ENCODE measurements around the gene TMEM260.

TMEM260 gene

GRCh38 chr14:56562883-56563282 lies 16.7 kb upstream of the TMEM260 start:
- H3K4me3 ChIP-seq (ENCODE audit: low read length): no peak overlapping the region
- H3K27me3 ChIP-seq (replicated peaks; ENCODE audit: control insufficient read depth, insufficient read depth, low read length): peaks cover 13% of the 10 kb centered on the region
- DNase-seq (ENCODE audit: low read depth): no peak
- H3K9me3 ChIP-seq (ENCODE audit: control insufficient read depth, low read length): no peaks in the 10 kb centered on the region
- H3K9ac ChIP-seq (ENCODE audit: low read length): no peak overlapping the region
- H3K4me1 ChIP-seq (ENCODE audit: control insufficient read depth, insufficient read depth, low read length): no peaks in the 10 kb centered on the region
- H3K36me3 ChIP-seq (ENCODE audit: control insufficient read depth, insufficient read depth, low read length, severe bottlenecking): no peaks in the 10 kb centered on the region

GRCh38 chr14:56569174-56569573 lies 10.4 kb upstream of the TMEM260 start:
- Histone ChIP-seq H3K9ac (ENCODE audit: low read length) (no peak overlapping the region), H3K27me3 (replicated peaks; ENCODE audit: control insufficient read depth, insufficient read depth, low read length) (peaks cover 2% of the 10 kb centered on the region), H3K4me3 (ENCODE audit: low read length) (no peak overlapping the region), H3K36me3 (ENCODE audit: control insufficient read depth, insufficient read depth, low read length, severe bottlenecking) (no peaks in the 10 kb centered on the region), H3K4me1 (ENCODE audit: control insufficient read depth, insufficient read depth, low read length) (no peaks in the 10 kb centered on the region), H3K9me3 (ENCODE audit: control insufficient read depth, low read length) (no peaks in the 10 kb centered on the region)
- DNase-seq (ENCODE audit: low read depth): no peak

GRCh38 chr14:56570295-56570694 lies 9.3 kb upstream of the TMEM260 start:
- H3K4me3 ChIP-seq (ENCODE audit: low read length): no peak overlapping the region
- no peak for DNase-seq (ENCODE audit: low read depth)

GRCh38 chr14:56580221-56580711 lies 668 bp downstream of the TMEM260 start:
- no peaks in the 10 kb centered on the region for H3K9me3 ChIP-seq (ENCODE audit: control insufficient read depth, low read length)
- H3K4me1 ChIP-seq (ENCODE audit: control insufficient read depth, insufficient read depth, low read length): peaks cover 13% of the 10 kb centered on the region
- DNase-seq (ENCODE audit: low read depth): no peak
- peak overlapping the region; percentile 99 for H3K9ac ChIP-seq (ENCODE audit: low read length)
- no peaks in the 10 kb centered on the region for H3K36me3 ChIP-seq (ENCODE audit: control insufficient read depth, insufficient read depth, low read length, severe bottlenecking)
- H3K4me3 ChIP-seq (ENCODE audit: low read length): peak overlapping the region; percentile 99
- no peaks in the 10 kb centered on the region for H3K27me3 ChIP-seq (replicated peaks; ENCODE audit: control insufficient read depth, insufficient read depth, low read length)

More at GRCh38 chr14:56570295-56570694, 9.3 kb upstream of the TMEM260 start:
- Histone ChIP-seq H3K9ac (ENCODE audit: low read length) (no peak overlapping the region), H3K9me3 (ENCODE audit: control insufficient read depth, low read length) (no peaks in the 10 kb centered on the region), H3K36me3 (ENCODE audit: control insufficient read depth, insufficient read depth, low read length, severe bottlenecking) (no peaks in the 10 kb centered on the region), H3K4me1 (ENCODE audit: control insufficient read depth, insufficient read depth, low read length) (no peaks in the 10 kb centered on the region), H3K27me3 (replicated peaks; ENCODE audit: control insufficient read depth, insufficient read depth, low read length) (peaks cover 2% of the 10 kb centered on the region)

GRCh38 chr14:56581041-56581727 lies 1.6 kb downstream of the TMEM260 start:
- Histone ChIP-seq H3K36me3 (ENCODE audit: control insufficient read depth, insufficient read depth, low read length, severe bottlenecking) (peaks cover 7% of the 10 kb centered on the region), H3K4me3 (ENCODE audit: low read length) (peak overlapping the region; percentile 99)

GRCh38 chr14:56585461-56586084 lies 6.0 kb downstream of the TMEM260 start:
- peaks cover 10% of the 10 kb centered on the region for H3K4me1 ChIP-seq (ENCODE audit: control insufficient read depth, insufficient read depth, low read length)

More at GRCh38 chr14:56581041-56581727, 1.6 kb downstream of the TMEM260 start:
- Histone ChIP-seq H3K9ac (ENCODE audit: low read length) (peak overlapping the region; percentile 99), H3K4me1 (ENCODE audit: control insufficient read depth, insufficient read depth, low read length) (peaks cover 13% of the 10 kb centered on the region), H3K9me3 (ENCODE audit: control insufficient read depth, low read length) (no peaks in the 10 kb centered on the region), H3K27me3 (replicated peaks; ENCODE audit: control insufficient read depth, insufficient read depth, low read length) (no peaks in the 10 kb centered on the region)
- DNase-seq (ENCODE audit: low read depth): no peak

GRCh38 chr14:56587701-56588100 lies 8.1 kb downstream of the TMEM260 start:
- H3K36me3 ChIP-seq (ENCODE audit: control insufficient read depth, insufficient read depth, low read length, severe bottlenecking): peaks cover 23% of the 10 kb centered on the region
- H3K9ac ChIP-seq (ENCODE audit: low read length): no peak overlapping the region
- no peaks in the 10 kb centered on the region for H3K4me1 ChIP-seq (ENCODE audit: control insufficient read depth, insufficient read depth, low read length)
- H3K27me3 ChIP-seq (replicated peaks; ENCODE audit: control insufficient read depth, insufficient read depth, low read length): no peaks in the 10 kb centered on the region
- no peak for DNase-seq (ENCODE audit: low read depth)
- no peaks in the 10 kb centered on the region for H3K9me3 ChIP-seq (ENCODE audit: control insufficient read depth, low read length)
- H3K4me3 ChIP-seq (ENCODE audit: low read length): no peak overlapping the region

More at GRCh38 chr14:56585461-56586084, 6.0 kb downstream of the TMEM260 start:
- H3K36me3 ChIP-seq (ENCODE audit: control insufficient read depth, insufficient read depth, low read length, severe bottlenecking): peaks cover 19% of the 10 kb centered on the region
- H3K27me3 ChIP-seq (replicated peaks; ENCODE audit: control insufficient read depth, insufficient read depth, low read length): no peaks in the 10 kb centered on the region
- DNase-seq (ENCODE audit: low read depth): no peak
- no peak overlapping the region for H3K4me3 ChIP-seq (ENCODE audit: low read length)
- no peak overlapping the region for H3K9ac ChIP-seq (ENCODE audit: low read length)
- H3K9me3 ChIP-seq (ENCODE audit: control insufficient read depth, low read length): no peaks in the 10 kb centered on the region

GRCh38 chr14:56590535-56590960 lies 10.9 kb downstream of the TMEM260 start:
- Histone ChIP-seq H3K36me3 (ENCODE audit: control insufficient read depth, insufficient read depth, low read length, severe bottlenecking) (peaks cover 23% of the 10 kb centered on the region), H3K27me3 (replicated peaks; ENCODE audit: control insufficient read depth, insufficient read depth, low read length) (no peaks in the 10 kb centered on the region), H3K9me3 (ENCODE audit: control insufficient read depth, low read length) (no peaks in the 10 kb centered on the region), H3K4me1 (ENCODE audit: control insufficient read depth, insufficient read depth, low read length) (no peaks in the 10 kb centered on the region), H3K9ac (ENCODE audit: low read length) (no peak overlapping the region), H3K4me3 (ENCODE audit: low read length) (no peak overlapping the region)
- DNase-seq (ENCODE audit: low read depth): no peak

- Histone ChIP-seq H3K27me3 (replicated peaks; ENCODE audit: control insufficient read depth, insufficient read depth, low read length) (no peaks in the 10 kb centered on the region), H3K9me3 (ENCODE audit: control insufficient read depth, low read length) (no peaks in the 10 kb centered on the region), H3K36me3 (ENCODE audit: control insufficient read depth, insufficient read depth, low read length, severe bottlenecking) (peaks cover 12% of the 10 kb centered on the region), H3K4me3 (ENCODE audit: low read length) (no peak overlapping the region), H3K4me1 (ENCODE audit: control insufficient read depth, insufficient read depth, low read length) (no peaks in the 10 kb centered on the region), H3K9ac (ENCODE audit: low read length) (no peak overlapping the region)
- no peak for DNase-seq (ENCODE audit: low read depth)
These were observed 13.3 kb downstream of the TMEM260 start for GRCh38 chr14:56592746-56593544.

- no peaks in the 10 kb centered on the region for H3K9me3 ChIP-seq (ENCODE audit: control insufficient read depth, low read length)
- H3K27me3 ChIP-seq (replicated peaks; ENCODE audit: control insufficient read depth, insufficient read depth, low read length): no peaks in the 10 kb centered on the region
- DNase-seq (ENCODE audit: low read depth): no peak
These were observed 14.8 kb downstream of the TMEM260 start for GRCh38 chr14:56594428-56594827.

GRCh38 chr14:56598519-56598918 lies 18.9 kb downstream of the TMEM260 start:
- no peak overlapping the region for H3K9ac ChIP-seq (ENCODE audit: low read length)
- H3K9me3 ChIP-seq (ENCODE audit: control insufficient read depth, low read length): no peaks in the 10 kb centered on the region
- no peak for DNase-seq (ENCODE audit: low read depth)
- H3K4me3 ChIP-seq (ENCODE audit: low read length): no peak overlapping the region
- H3K4me1 ChIP-seq (ENCODE audit: control insufficient read depth, insufficient read depth, low read length): peaks cover 3% of the 10 kb centered on the region
- peaks cover 3% of the 10 kb centered on the region for H3K36me3 ChIP-seq (ENCODE audit: control insufficient read depth, insufficient read depth, low read length, severe bottlenecking)
- H3K27me3 ChIP-seq (replicated peaks; ENCODE audit: control insufficient read depth, insufficient read depth, low read length): no peaks in the 10 kb centered on the region

More at GRCh38 chr14:56594428-56594827, 14.8 kb downstream of the TMEM260 start:
- peaks cover 3% of the 10 kb centered on the region for H3K4me1 ChIP-seq (ENCODE audit: control insufficient read depth, insufficient read depth, low read length)
- H3K9ac ChIP-seq (ENCODE audit: low read length): no peak overlapping the region
- peaks cover 13% of the 10 kb centered on the region for H3K36me3 ChIP-seq (ENCODE audit: control insufficient read depth, insufficient read depth, low read length, severe bottlenecking)
- H3K4me3 ChIP-seq (ENCODE audit: low read length): no peak overlapping the region

Data from adipocyte (in vitro differentiated cells).